HepG2 (cell line): ENCODE data around the gene STMN1. TPM values are rescaled to one million over a fixed set of nuclear protein-coding genes. Genes with fewer than 3 reads are reported as not detected.

Experiments
- DZIP1 ChIP-seq: sonication (generic); formaldehyde crosslinking; IDR thresholded peaks from 2 replicates; pipeline ENCODE4 v1.5.0; 2020; ENCODE audit warnings: mild to moderate bottlenecking, missing genetic modification reagents
- GRHL1 ChIP-seq: sonication (generic); formaldehyde crosslinking; conservative IDR thresholded peaks from 2 replicates; pipeline ENCODE4 v1.8.0; 2022; ENCODE audit warnings: missing genetic modification reagents
- HNF1B ChIP-seq: sonication (generic); formaldehyde crosslinking; IDR thresholded peaks from 2 replicates; pipeline ENCODE4 v1.5.1; 2020; ENCODE audit warnings: mild to moderate bottlenecking, moderate library complexity, missing genetic modification reagents
- MLX ChIP-seq: IDR thresholded peaks from 2 replicates; pipeline ENCODE4 v1.6.1; 2016
- MZF1 ChIP-seq: sonication (generic); formaldehyde crosslinking; IDR thresholded peaks from 2 replicates; pipeline ENCODE4 v1.8.1; 2023; ENCODE audit warnings: mild to moderate bottlenecking, missing genetic modification reagents, borderline replicate concordance
- NFE2 ChIP-seq: sonication (generic); formaldehyde crosslinking; IDR thresholded peaks from 2 replicates; pipeline ENCODE4 v1.4.0; 2020; ENCODE audit warnings: missing genetic modification reagents
- NR3C1 ChIP-seq: sonication (generic); formaldehyde crosslinking; IDR thresholded peaks from 2 replicates; pipeline ENCODE4 v1.4.0; 2020; ENCODE audit warnings: missing genetic modification reagents
- SAP130 ChIP-seq: IDR thresholded peaks from 2 replicates; pipeline ENCODE4 v1.6.1; 2016; ENCODE audit warnings: low read depth
- THAP9 ChIP-seq: sonication (generic); formaldehyde crosslinking; IDR thresholded peaks from 2 replicates; pipeline ENCODE4; 2020; ENCODE audit warnings: missing genetic modification reagents, mild to moderate bottlenecking, borderline replicate concordance
- ZBTB14 ChIP-seq: sonication (generic); formaldehyde crosslinking; IDR thresholded peaks from 2 replicates; pipeline ENCODE4 v1.4.0; 2020; ENCODE audit warnings: missing genetic modification reagents
- ZNF138 ChIP-seq: sonication (generic); formaldehyde crosslinking; IDR thresholded peaks from 2 replicates; pipeline ENCODE4 v1.5.0; 2020; ENCODE audit warnings: mild to moderate bottlenecking, low read depth, missing genetic modification reagents
- ZNF562 ChIP-seq: sonication (generic); formaldehyde crosslinking; IDR thresholded peaks from 2 replicates; pipeline ENCODE4 v1.8.0; 2022; ENCODE audit warnings: missing genetic modification reagents, borderline replicate concordance
- ZNF570 ChIP-seq: sonication (generic); formaldehyde crosslinking; IDR thresholded peaks from 2 replicates; pipeline ENCODE4 v1.4.0; 2020; ENCODE audit warnings: mild to moderate bottlenecking, missing genetic modification reagents, borderline replicate concordance
- ZNF770 ChIP-seq: sonication (generic); formaldehyde crosslinking; IDR thresholded peaks from 2 replicates; pipeline ENCODE4 v1.5.0; 2020; ENCODE audit warnings: mild to moderate bottlenecking, missing genetic modification reagents
- ZNF850 ChIP-seq: sonication (generic); formaldehyde crosslinking; conservative IDR thresholded peaks from 2 replicates; pipeline ENCODE4 v1.9.0; 2021; ENCODE audit warnings: mild to moderate bottlenecking, missing genetic modification reagents
- ZSCAN30 ChIP-seq: sonication (generic); formaldehyde crosslinking; IDR thresholded peaks from 2 replicates; pipeline ENCODE4 v1.5.0; 2020; ENCODE audit warnings: mild to moderate bottlenecking, missing genetic modification reagents
- polyA plus RNA-seq, 8 experiments: library from polyadenylated mRNA; depleted of rRNA in 3 of 8; stranded (reverse) in 7 of 8; unstranded in 1 of 8; fragments of >200 nt; fragmentation: Illumina TruSeq in 4 of 8; extraction: Trizol in 4 of 8; gene quantifications; 2 replicates each; pipeline versions ENCODE4 v1.2.1 to v1.2.3, GENCODE V29; 2011 to 2016; ENCODE audit warnings: low read depth in 4 of 8, missing spikeins in 1 of 8, mixed read lengths in 1 of 8; ENCODE audit not compliant: insufficient read depth in 1 of 8
- total RNA-seq, 5 experiments: library from RNA; depleted of rRNA; stranded (reverse); fragments of >200 nt; fragmentation: Illumina TruSeq; extraction: Trizol; gene quantifications; 2 replicates each; pipeline ENCODE4 v1.2.3, GENCODE V29; 2016; ENCODE audit warnings: low read depth in 1 of 5

The STMN1 gene
- total and polyA plus RNA-seq, 2 of the 13 experiments (the other 11 are each of a cell fraction or from before 2014, with no cell fraction given): 45.9 to 409 TPM

- TF ChIP-seq GRHL1 (no peak), SAP130 (CRISPR knock-in tag) (peak; percentile 29; the same call in 1 of the 2 replicates), ZNF570 (CRISPR knock-in tag) (no peak), DZIP1 (CRISPR knock-in tag) (no peak), ZSCAN30 (no peak), ZNF850 (no peak), ZNF138 (no peak), NR3C1 (no peak), THAP9 (CRISPR knock-in tag) (no peak), MLX (CRISPR knock-in tag) (no peak), ZNF562 (CRISPR knock-in tag) (no peak), NFE2 (CRISPR knock-in tag) (no peak), ZNF770 (no peak), MZF1 (CRISPR knock-in tag) (no peak), HNF1B (CRISPR knock-in tag) (peak; percentile 52; the same call in 1 of the 2 replicates), ZBTB14 (CRISPR knock-in tag) (no peak)
These were observed 35.0 kb downstream of the STMN1 start (continued) for GRCh38 chr1:25871086-25871703.
